Stomach (tissue), 9 donors: ENCODE results near the gene ESPN. TPM values are rescaled to one million over a fixed set of nuclear protein-coding genes. Genes with fewer than 3 reads are reported as not detected.
"Not testable (repeated sequence)": the region's sequence is repeated elsewhere in the genome, so short reads cannot be mapped to it uniquely, and the experiment has no call there.

ENCODE experiments used
- DNase-seq, 2 donors: peaks; one replicate each; pipeline versions ENCODE4 v3.0.0 to v3.0.0-alpha.2; 2013 to 2019
- H3K27ac ChIP-seq, 5 donors: fragments of 200-600 bp in 4 of 5; sonication (generic) in 4 of 5; one replicate each; pipeline ENCODE4 v1.5.1; 2013 to 2019; ENCODE audit warnings: mild to moderate bottlenecking in 1 of 5, moderate library complexity in 1 of 5
- H3K27me3 ChIP-seq, 3 donors: fragments of 200-600 bp; sonication (generic); one replicate each; pipeline ENCODE4 v1.5.1; 2017 to 2019; ENCODE audit warnings: mixed run types in 1 of 3
- H3K36me3 ChIP-seq, 4 donors: fragments of 200-600 bp; sonication (generic); 1 replicate in 3 of 4; 2 replicates in 1 of 4; pipeline ENCODE4 v1.5.1; 2016 to 2019
- H3K4me1 ChIP-seq, 4 donors: fragments of 200-600 bp; sonication (generic); one replicate each; pipeline ENCODE4 v1.5.1; 2016 to 2019
- H3K4me3 ChIP-seq, 4 donors: fragments of 200-600 bp; sonication (generic) in 3 of 4; one replicate each; pipeline ENCODE4 v1.5.1; 2016 to 2019; ENCODE audit warnings: mild to moderate bottlenecking in 1 of 4
- H3K9me3 ChIP-seq, 4 donors: fragments of 200-600 bp; sonication (generic); one replicate each; pipeline ENCODE4 v1.5.1; 2016 to 2019
- EP300 ChIP-seq: sonication (generic); formaldehyde crosslinking; IDR thresholded peaks from one replicate; pipeline ENCODE4 v1.6.1; 2017; ENCODE audit warnings: antibody characterized with exemption
- POLR2A ChIP-seq, 4 donors: fragments of 450-650 bp; IDR thresholded peaks; one replicate each; pipeline ENCODE4 v1.6.1; 2016; ENCODE audit warnings: antibody characterized with exemption in 4 of 4, control low read depth in 2 of 4, mild to moderate bottlenecking in 1 of 4, moderate library complexity in 1 of 4
- POLR2AphosphoS5 ChIP-seq, 3 donors: sonication (generic); formaldehyde crosslinking; IDR thresholded peaks; one replicate each; pipeline ENCODE4 v1.6.1; 2016; ENCODE audit warnings: antibody characterized with exemption in 3 of 3
- WGBS, 5 donors: extraction: QIAGEN DNeasy Blood & Tissue Kit in 3 of 5; methylation state at CpG; one replicate each; pipeline versions ENCODE4 v1.1.5 to v1.1.7; 2013 to 2018; 5-methylcytosine and 5-hydroxymethylcytosine counted together
- intact Hi-C: fragments of 100-400 bp; cut with DNase I; formaldehyde crosslinking; loops from one replicate; pipeline ENCODE4 v1.15.1; 2023; ENCODE audit warnings: low total_unique reads
- polyA plus RNA-seq, 3 donors: library from polyadenylated mRNA; stranded (reverse); fragments of 200-250 nt; gene quantifications; one replicate each; pipeline ENCODE4 v1.2.3, GENCODE V29; 2013
- total RNA-seq, 5 donors: library from RNA; depleted of rRNA; stranded (reverse); fragments of >200 nt; gene quantifications; one replicate each; pipeline versions ENCODE4 v1.1.0 to v1.2.3, GENCODE V29; 2014 to 2016
- TF ChIP-seq, protein P1 (sequence below), 7 experiments: fragments of 450-650 bp in 4 of 7; fragments of 200-600 bp in 3 of 7; sonication (generic) in 3 of 7; IDR thresholded peaks; one replicate each; pipeline ENCODE4 v1.5.1; 2016 to 2019; ENCODE audit warnings: antibody characterized with exemption in 7 of 7, control low read depth in 2 of 7, mild to moderate bottlenecking in 1 of 7
- donor health status: healthy with polysubstance abuse.
- donor health status: Bipolar disorder and iron deficiency.
- donor health status: healthy.

Gene ESPN
- total and polyA plus RNA-seq, 8 donors, result 1.5 to 68.4 (median 4.8) TPM; not detected in 2

DNA sequence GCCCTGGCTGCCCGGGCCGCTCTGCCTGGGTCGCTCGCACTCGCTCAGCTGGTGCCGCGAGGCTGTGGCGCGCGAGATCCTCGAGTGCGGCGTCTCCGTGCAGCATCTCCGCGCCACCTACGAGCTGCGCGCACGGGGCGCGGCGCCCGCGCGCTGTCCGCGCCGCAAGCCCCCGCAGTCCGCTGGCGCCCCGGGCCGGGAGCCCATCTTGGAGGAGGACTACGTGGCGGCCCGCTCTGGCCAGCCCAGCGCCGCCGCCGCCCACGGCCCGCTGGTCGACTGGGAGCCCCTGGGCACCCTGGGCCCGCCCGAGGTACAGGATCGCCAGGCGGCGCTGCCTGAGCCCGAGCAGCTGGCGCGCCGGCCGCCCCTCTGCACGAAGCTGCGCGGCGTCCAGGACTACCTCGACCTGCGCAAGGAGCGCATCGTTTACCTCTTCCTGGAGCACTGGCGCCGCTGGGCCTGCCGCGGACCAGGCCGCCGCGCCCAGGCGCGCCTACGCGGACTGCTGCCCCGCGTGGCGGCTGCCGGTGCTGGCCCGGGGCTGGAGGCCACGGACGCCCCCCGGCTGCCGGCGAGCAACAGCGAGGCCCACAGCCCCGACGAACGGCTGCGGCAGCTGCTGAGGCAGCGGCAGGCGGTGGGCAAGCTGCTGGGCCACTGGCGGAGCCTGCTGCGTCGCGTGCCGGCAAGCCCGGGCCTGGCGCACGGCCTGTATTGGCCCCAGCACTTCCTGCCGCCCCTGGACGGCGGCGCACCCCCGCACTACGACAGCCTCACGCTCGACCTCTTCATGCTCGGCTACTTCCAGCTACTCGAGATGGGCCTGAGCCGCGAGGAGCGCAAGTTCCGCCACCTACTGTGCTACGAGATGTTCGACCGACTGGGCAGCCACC lies 30.5 kb downstream of the ESPN start:
- DNase-seq, result peak in 1 of 2 donors; percentile 54
- peaks cover 7 to 38% (median 19%) of the 10 kb centered on the region in 4 donors for H3K4me1 ChIP-seq
- H3K4me3 ChIP-seq, result peak overlapping the region in 2 of 4 donors; percentile 1 to 26
- intact Hi-C loops, result no loop called here
- peaks cover 17 to 94% (median 46%) of the 10 kb centered on the region in 3 donors for H3K27me3 ChIP-seq
- TF ChIP-seq POLR2AphosphoS5 (IDR thresholded peaks at IDR 0.05) (no peak), EP300 (no peak), POLR2A (IDR thresholded peaks at IDR 0.05) (no peak)
- TF ChIP-seq, protein P1, sequence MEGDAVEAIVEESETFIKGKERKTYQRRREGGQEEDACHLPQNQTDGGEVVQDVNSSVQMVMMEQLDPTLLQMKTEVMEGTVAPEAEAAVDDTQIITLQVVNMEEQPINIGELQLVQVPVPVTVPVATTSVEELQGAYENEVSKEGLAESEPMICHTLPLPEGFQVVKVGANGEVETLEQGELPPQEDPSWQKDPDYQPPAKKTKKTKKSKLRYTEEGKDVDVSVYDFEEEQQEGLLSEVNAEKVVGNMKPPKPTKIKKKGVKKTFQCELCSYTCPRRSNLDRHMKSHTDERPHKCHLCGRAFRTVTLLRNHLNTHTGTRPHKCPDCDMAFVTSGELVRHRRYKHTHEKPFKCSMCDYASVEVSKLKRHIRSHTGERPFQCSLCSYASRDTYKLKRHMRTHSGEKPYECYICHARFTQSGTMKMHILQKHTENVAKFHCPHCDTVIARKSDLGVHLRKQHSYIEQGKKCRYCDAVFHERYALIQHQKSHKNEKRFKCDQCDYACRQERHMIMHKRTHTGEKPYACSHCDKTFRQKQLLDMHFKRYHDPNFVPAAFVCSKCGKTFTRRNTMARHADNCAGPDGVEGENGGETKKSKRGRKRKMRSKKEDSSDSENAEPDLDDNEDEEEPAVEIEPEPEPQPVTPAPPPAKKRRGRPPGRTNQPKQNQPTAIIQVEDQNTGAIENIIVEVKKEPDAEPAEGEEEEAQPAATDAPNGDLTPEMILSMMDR (IDR thresholded peaks at IDR 0.05), result no peak
- H3K36me3 ChIP-seq, result no peaks in the 10 kb centered on the region
- 18 to 34% (median 22%) methylated on average over 45 to 115 of the region's 115 CpGs for WGBS, 5 donors
- no peak overlapping the region for H3K27ac ChIP-seq
- H3K9me3 ChIP-seq, result no peaks in the 10 kb centered on the region

DNA sequence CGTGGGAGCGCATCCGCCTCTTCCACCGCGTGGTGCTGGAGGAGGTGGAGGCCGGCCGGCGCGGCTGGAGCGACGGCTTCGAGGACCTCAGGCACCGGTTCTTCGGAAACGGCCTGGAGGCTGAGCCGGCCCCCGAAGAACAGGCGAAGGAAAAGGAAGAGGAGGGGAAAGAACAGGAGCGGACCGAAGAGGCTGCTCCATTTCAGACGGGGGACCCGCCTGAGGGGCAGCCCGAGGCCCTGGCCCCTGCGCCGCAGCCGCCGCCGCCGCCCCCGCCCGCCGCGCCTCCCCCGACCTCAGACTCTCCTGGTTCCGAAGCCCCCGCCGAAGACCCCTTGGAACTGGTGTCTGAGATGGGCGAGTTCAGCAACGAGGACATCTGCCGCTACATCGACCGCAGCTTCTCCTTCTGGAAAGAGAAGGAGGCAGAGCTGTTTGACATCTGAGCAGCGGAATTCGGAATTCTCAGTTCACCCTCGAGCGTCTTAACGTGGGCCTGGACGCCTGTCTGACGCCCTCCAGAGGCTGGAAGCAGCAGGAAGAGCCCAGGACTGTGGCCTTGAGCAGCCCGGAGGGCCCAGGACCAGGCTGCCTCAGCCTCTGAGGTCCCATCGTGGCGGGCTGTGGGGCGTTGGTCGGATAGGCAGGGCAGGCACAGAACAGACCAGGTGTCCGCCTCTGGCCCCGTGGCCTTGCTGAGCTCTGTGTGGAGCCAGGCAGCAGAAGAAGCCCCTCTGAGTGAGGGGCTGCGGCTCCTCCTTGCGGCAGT lies 31.4 kb downstream of the ESPN start:
- H3K36me3 ChIP-seq, intact Hi-C loops, H3K4me3 ChIP-seq, H3K9me3 ChIP-seq, DNase-seq, H3K27ac ChIP-seq: not testable (repeated sequence)
- Histone ChIP-seq H3K4me1 (peaks cover 7 to 38% (median 23%) of the 10 kb centered on the region in 4 donors), H3K27me3 (peaks cover 17 to 94% (median 46%) of the 10 kb centered on the region in 3 donors)
- WGBS, 5 donors, result 46 to 60% (median 57%) methylated on average over 45 to 58 of the region's 58 CpGs

DNA sequence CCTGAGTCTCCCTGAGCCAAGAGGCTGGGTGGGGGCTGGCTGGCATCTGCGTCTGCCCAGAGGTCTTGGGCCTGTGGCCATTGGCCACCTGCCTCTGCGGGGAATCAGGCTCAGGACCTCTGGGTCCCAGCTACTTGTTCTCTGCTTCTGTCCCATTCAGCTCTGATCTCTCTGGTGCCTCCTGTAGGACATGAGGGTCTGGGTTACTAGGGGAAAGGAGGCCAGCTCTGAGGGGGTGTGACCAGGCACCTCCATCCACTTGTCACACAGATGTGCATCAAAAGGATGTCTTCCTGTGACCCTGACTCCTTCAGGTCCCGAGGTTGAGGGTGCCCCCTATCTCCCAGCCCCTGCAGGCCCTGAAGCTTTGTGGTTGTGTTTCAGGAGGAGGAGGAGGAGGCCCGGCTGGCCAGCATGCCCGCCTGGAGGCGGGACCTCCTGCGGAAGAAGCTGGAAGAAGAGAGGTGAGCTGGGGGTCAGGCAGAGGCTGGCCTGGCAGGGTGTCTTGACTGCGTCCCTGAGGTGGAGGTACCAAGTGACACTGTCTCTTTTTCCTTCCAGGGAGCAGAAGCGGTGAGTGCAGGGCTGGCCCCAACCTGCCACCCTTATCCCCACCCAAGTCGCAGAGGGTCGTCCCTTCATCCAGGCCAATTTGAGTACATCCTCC lies 32.4 kb downstream of the ESPN start:
- TF ChIP-seq, protein P1 (IDR thresholded peaks at IDR 0.05), result no peak
- TF ChIP-seq EP300, result no peak
- no peak for TF ChIP-seq POLR2AphosphoS5 (IDR thresholded peaks at IDR 0.05)
- no peak for TF ChIP-seq POLR2A (IDR thresholded peaks at IDR 0.05)
- intact Hi-C loops, result no loop called here
- Histone ChIP-seq H3K4me1 (peaks cover 7 to 35% (median 25%) of the 10 kb centered on the region in 4 donors), H3K27ac (no peak overlapping the region), H3K27me3 (peaks cover 17 to 94% (median 37%) of the 10 kb centered on the region in 3 donors), H3K4me3 (no peak overlapping the region), H3K36me3 (peaks cover 0 to 8% (median 2%) of the 10 kb centered on the region in 4 donors), H3K9me3 (no peaks in the 10 kb centered on the region)
- no peak for DNase-seq
- 80 to 90% (median 85%) methylated on average over 11 of the region's 11 CpGs for WGBS, 5 donors

DNA sequence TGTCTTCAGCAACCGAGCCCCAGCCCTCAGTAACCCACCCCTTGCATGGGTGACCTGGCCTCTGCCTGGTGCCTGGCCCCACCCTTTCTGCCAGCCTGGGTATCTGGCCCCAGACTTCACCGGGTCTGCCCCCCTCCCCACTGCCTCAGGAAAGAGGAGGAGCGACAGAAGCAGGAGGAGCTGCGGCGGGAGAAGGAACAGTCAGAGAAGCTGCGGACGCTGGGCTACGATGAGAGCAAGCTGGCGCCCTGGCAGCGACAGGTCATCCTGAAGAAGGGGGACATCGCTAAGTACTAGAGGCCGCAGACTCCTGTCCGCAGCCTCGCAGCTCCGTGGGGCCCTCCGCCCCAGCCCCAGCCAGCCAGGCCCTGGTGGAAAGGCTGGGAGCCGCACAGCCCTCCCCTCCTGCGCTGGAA lies 35.3 kb downstream of the ESPN start:
- TF ChIP-seq POLR2A (IDR thresholded peaks at IDR 0.05) (no peak), EP300 (no peak), POLR2AphosphoS5 (IDR thresholded peaks at IDR 0.05) (no peak)
- TF ChIP-seq, protein P1 (IDR thresholded peaks at IDR 0.05), result no peak
- WGBS, 5 donors, result 28 to 41% (median 36%) methylated on average over 15 to 18 of the region's 18 CpGs
- DNase-seq, result peak in 1 of 2 donors; percentile 50
- no peak overlapping the region for H3K27ac ChIP-seq
- H3K4me1 ChIP-seq, result peaks cover 2 to 28% (median 25%) of the 10 kb centered on the region in 4 donors
- intact Hi-C loops, result no loop called here
- H3K27me3 ChIP-seq, result peaks cover 4 to 85% (median 21%) of the 10 kb centered on the region in 3 donors
- H3K9me3 ChIP-seq, result no peaks in the 10 kb centered on the region
- H3K4me3 ChIP-seq, result peak overlapping the region; percentile 20 to 46 (median 26)
- H3K36me3 ChIP-seq, result peaks cover 0 to 20% (median 8%) of the 10 kb centered on the region in 4 donors
